Cardiac muscle cell (in vitro differentiated cells and primary cell): ENCODE data around the gene DSTN. TPM values are rescaled to one million over a fixed set of nuclear protein-coding genes. Genes with fewer than 3 reads are reported as not detected.

Source experiments
- DNase-seq, 2 donors: peaks; one replicate each; pipeline versions ENCODE4 v3.0.0 to v3.0.0-alpha.2; 2010 to 2017; ENCODE audit warnings: low read depth in 1 of 2, low spot score in 1 of 2
- H3K27ac ChIP-seq: fragments of 200-600 bp; sonication (generic); 2 replicates; pipeline ENCODE4 v1.5.1; 2016
- H3K27me3 ChIP-seq: fragments of 200-600 bp; sonication (generic); 2 replicates; pipeline ENCODE4 v1.6.0; 2016; ENCODE audit warnings: control low read depth
- H3K36me3 ChIP-seq: fragments of 200-600 bp; sonication (generic); 2 replicates; pipeline ENCODE4 v1.5.1; 2016; ENCODE audit warnings: control low read depth
- H3K4me1 ChIP-seq: fragments of 200-600 bp; sonication (generic); 2 replicates; pipeline ENCODE4 v1.8.1; 2017; ENCODE audit warnings: low read depth, mild to moderate bottlenecking, mixed run types
- H3K4me3 ChIP-seq: fragments of 200-600 bp; sonication (generic); 2 replicates; pipeline ENCODE4 v1.5.1; 2016; ENCODE audit warnings: mild to moderate bottlenecking
- H3K9me3 ChIP-seq: fragments of 200-600 bp; sonication (generic); 2 replicates; pipeline ENCODE4 v1.5.1; 2017; ENCODE audit warnings: low read depth, mild to moderate bottlenecking, control low read depth
- polyA plus RNA-seq: library from polyadenylated mRNA; unstranded; fragments of >200 nt; fragmentation: Nextera tagmentation; extraction: Ambion mirVana; gene quantifications from 2 replicates; pipeline ENCODE4 v1.2.1, GENCODE V29; 2016
- total RNA-seq: library from RNA; depleted of rRNA; stranded (reverse); fragments of >200 nt; gene quantifications from 2 replicates; pipeline ENCODE4 v1.2.3, GENCODE V29; 2016
- TF ChIP-seq, protein P1 (sequence below): IDR thresholded peaks from 2 replicates; pipeline ENCODE4 v1.5.1; 2012; ENCODE audit warnings: low read depth, mild to moderate bottlenecking, low read length

The DSTN gene
- total and polyA plus RNA-seq, 2 experiments from 2014 or later, result 231 to 743 TPM

DNA sequence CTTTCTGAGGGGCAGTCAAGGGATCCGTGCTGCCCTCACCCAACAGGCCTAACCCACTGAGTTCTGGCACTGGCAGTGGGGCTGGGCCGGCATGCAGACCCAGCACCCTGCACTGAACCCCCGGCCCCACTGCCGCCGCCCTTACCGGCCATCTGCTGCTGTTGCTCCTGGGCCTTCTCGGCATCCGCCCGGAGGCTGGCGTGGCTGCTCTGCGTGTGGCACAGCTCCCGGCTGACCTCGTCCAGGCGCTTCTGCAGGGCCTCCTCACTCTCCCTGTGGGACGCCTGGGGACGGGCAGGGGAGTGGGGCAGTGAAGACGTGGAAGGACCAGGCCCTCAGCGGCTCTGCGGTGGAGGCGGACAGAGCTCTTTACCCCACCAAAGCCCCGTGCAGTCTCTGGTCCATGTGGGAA is 59.8 kb downstream of the DSTN start:
- no peaks in the 10 kb centered on the region for H3K4me1 ChIP-seq
- DNase-seq, result no peak
- peaks cover 14% of the 10 kb centered on the region for H3K36me3 ChIP-seq

GRCh38 chr20:17630151-17630805 is 60.4 kb downstream of the DSTN start:
- H3K4me1 ChIP-seq, result no peaks in the 10 kb centered on the region
- TF ChIP-seq, protein P1, sequence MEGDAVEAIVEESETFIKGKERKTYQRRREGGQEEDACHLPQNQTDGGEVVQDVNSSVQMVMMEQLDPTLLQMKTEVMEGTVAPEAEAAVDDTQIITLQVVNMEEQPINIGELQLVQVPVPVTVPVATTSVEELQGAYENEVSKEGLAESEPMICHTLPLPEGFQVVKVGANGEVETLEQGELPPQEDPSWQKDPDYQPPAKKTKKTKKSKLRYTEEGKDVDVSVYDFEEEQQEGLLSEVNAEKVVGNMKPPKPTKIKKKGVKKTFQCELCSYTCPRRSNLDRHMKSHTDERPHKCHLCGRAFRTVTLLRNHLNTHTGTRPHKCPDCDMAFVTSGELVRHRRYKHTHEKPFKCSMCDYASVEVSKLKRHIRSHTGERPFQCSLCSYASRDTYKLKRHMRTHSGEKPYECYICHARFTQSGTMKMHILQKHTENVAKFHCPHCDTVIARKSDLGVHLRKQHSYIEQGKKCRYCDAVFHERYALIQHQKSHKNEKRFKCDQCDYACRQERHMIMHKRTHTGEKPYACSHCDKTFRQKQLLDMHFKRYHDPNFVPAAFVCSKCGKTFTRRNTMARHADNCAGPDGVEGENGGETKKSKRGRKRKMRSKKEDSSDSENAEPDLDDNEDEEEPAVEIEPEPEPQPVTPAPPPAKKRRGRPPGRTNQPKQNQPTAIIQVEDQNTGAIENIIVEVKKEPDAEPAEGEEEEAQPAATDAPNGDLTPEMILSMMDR, result no peak
- no peak for DNase-seq
- H3K9me3 ChIP-seq, result no peaks in the 10 kb centered on the region
- H3K36me3 ChIP-seq, result peaks cover 14% of the 10 kb centered on the region
- H3K27ac ChIP-seq, result no peak overlapping the region
- H3K27me3 ChIP-seq, result no peaks in the 10 kb centered on the region
- H3K4me3 ChIP-seq, result no peak overlapping the region

More for the DNA sequence above, 59.8 kb downstream of the DSTN start:
- Histone ChIP-seq H3K4me3 (no peak overlapping the region), H3K9me3 (no peaks in the 10 kb centered on the region), H3K27ac (no peak overlapping the region), H3K27me3 (no peaks in the 10 kb centered on the region)
- TF ChIP-seq, protein P1, result no peak

GRCh38 chr20:17630806-17631195 is 60.9 kb downstream of the DSTN start:
- H3K36me3 ChIP-seq, result peaks cover 13% of the 10 kb centered on the region
- no peak overlapping the region for H3K27ac ChIP-seq
- H3K4me1 ChIP-seq, result no peaks in the 10 kb centered on the region
- no peaks in the 10 kb centered on the region for H3K9me3 ChIP-seq
- no peak overlapping the region for H3K4me3 ChIP-seq
- DNase-seq, result no peak
- TF ChIP-seq, protein P1, result no peak
- no peaks in the 10 kb centered on the region for H3K27me3 ChIP-seq

GRCh38 chr20:17631576-17632319 is 61.9 kb downstream of the DSTN start:
- no peak overlapping the region for H3K27ac ChIP-seq
- peaks cover 5% of the 10 kb centered on the region for H3K4me1 ChIP-seq
- H3K36me3 ChIP-seq, result peaks cover 7% of the 10 kb centered on the region
- no peak overlapping the region for H3K4me3 ChIP-seq
- TF ChIP-seq, protein P1, result no peak
- no peaks in the 10 kb centered on the region for H3K9me3 ChIP-seq
- no peaks in the 10 kb centered on the region for H3K27me3 ChIP-seq
- no peak for DNase-seq

GRCh38 chr20:17633221-17633849 is 63.5 kb downstream of the DSTN start:
- Histone ChIP-seq H3K36me3 (peaks cover 7% of the 10 kb centered on the region), H3K4me1 (peaks cover 8% of the 10 kb centered on the region), H3K9me3 (no peaks in the 10 kb centered on the region), H3K27ac (no peak overlapping the region), H3K27me3 (no peaks in the 10 kb centered on the region), H3K4me3 (no peak overlapping the region)
- TF ChIP-seq, protein P1, result no peak
- no peak for DNase-seq
